ENCODE data around the gene ACKR1. TPM values are rescaled to one million over a fixed set of nuclear protein-coding genes. Genes with fewer than 3 reads are reported as not detected.

Gene ACKR1
- total RNA-seq, 1 experiment from 2014 or later, result not detected

DNA sequence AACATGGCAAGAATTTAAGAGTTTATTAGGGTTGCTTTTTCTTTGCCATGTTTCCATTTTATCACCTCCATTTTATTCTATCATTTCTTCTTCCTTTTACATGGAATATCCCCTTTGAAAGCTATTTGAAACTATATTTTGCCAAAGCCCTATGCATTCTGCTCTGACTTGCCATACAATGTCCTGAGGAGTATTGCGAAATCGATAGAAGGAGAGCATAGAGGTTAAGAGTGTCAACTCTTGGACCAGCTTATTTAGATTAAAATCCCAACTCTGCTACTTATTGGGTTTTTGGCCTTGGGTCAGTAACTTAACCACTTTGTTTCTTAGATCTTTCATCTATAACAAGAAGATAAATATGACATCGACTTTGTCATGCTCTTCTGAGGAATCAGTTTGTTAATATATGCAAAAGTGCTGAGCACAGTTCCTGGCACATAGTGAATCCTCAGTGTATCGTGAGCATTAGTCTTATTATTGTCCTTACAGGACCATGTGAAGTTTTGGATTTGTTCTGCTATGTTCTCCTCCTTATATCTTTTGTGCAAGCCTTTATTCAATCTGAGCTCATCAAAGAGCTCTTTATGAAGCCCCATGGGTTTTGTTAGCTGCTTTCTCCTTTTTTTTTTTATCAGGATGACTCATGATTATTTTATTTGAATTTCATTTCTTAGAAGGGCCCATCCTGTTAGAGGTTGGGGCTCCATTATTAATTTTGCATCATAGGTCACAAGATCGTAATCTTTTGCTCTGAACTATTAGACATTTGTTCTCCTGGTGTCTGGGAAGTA, 17.6 kb downstream of the ACKR1 start:
- H3K9ac ChIP-seq (ENCODE audit: low read length), result no peak overlapping the region
- H3K36me3 ChIP-seq (ENCODE audit: insufficient read depth, low read length), result no peaks in the 10 kb centered on the region
- H3K9me3 ChIP-seq (ENCODE audit: low read length), result no peaks in the 10 kb centered on the region
- H4K20me1 ChIP-seq (ENCODE audit: insufficient read depth, low read depth, low read length), result no peaks in the 10 kb centered on the region
- H3K4me1 ChIP-seq (ENCODE audit: low read length), result no peaks in the 10 kb centered on the region
- H3K4me2 ChIP-seq (ENCODE audit: low read depth, low read length, poor library complexity, severe bottlenecking), result no peak overlapping the region
- no peaks in the 10 kb centered on the region for H3K9me2 ChIP-seq (replicated peaks; ENCODE audit: insufficient read depth, low read length)
- no peak for DNase-seq
- H3K4me3 ChIP-seq (ENCODE audit: low read length), result no peak overlapping the region
- H3K27me3 ChIP-seq (ENCODE audit: low read length), result no peaks in the 10 kb centered on the region
- no peak overlapping the region for H2AFZ ChIP-seq (ENCODE audit: low read length)
- H3K27ac ChIP-seq (ENCODE audit: low read length), result no peak overlapping the region
- H3K79me2 ChIP-seq (ENCODE audit: low read length), result no peaks in the 10 kb centered on the region

DNA sequence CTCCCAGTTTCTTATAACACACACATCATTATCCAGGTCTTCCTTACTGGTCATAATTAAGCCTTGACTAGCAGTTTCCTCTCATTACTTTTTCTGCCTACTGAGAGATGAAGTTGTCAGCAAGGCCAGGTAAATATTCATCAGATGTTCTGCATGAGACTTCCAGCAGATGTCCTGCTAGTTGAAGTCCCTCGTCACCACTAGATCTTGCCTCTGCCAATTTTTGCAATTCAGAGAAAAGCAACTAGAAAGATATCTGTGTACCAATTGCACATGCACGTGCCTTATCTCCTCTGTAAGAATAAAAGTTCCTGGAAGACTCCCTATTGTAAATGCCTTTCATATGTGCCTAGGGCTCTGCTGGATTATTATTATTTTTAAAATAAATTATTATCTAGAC, 18.3 kb downstream of the ACKR1 start:
- no peak overlapping the region for H2AFZ ChIP-seq (ENCODE audit: low read length)
- no peaks in the 10 kb centered on the region for H3K9me3 ChIP-seq (ENCODE audit: low read length)
- no peaks in the 10 kb centered on the region for H3K27me3 ChIP-seq (ENCODE audit: low read length)
- no peaks in the 10 kb centered on the region for H3K9me2 ChIP-seq (replicated peaks; ENCODE audit: insufficient read depth, low read length)
- H3K36me3 ChIP-seq (ENCODE audit: insufficient read depth, low read length), result no peaks in the 10 kb centered on the region
- no peak for DNase-seq
- H3K4me3 ChIP-seq (ENCODE audit: low read length), result no peak overlapping the region
- no peak overlapping the region for H3K4me2 ChIP-seq (ENCODE audit: low read depth, low read length, poor library complexity, severe bottlenecking)
- H3K79me2 ChIP-seq (ENCODE audit: low read length), result no peaks in the 10 kb centered on the region
- H3K4me1 ChIP-seq (ENCODE audit: low read length), result no peaks in the 10 kb centered on the region
- no peak overlapping the region for H3K27ac ChIP-seq (ENCODE audit: low read length)
- H4K20me1 ChIP-seq (ENCODE audit: insufficient read depth, low read depth, low read length), result no peaks in the 10 kb centered on the region
- no peak overlapping the region for H3K9ac ChIP-seq (ENCODE audit: low read length)

DNA sequence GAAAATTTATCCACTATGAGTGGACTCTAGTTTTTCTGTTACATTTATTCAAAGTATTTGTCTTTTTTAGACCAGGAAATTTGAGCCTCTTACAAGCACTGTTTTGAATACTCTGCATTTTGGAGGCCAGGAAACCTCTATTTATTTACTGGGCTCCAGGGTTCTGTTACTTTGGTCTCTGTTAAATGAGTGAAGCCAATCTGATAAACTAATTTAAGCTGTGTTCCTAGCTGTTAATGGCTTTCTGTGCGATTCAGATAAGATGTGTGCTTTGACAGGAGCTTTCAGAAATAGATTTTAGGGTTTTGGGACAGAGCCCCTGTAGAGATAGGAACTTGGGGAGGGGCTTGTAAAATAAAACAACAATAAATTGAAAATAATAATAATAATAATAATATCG, 23.9 kb downstream of the ACKR1 start:
- Histone ChIP-seq H2AFZ (ENCODE audit: low read length) (no peak overlapping the region), H3K27ac (ENCODE audit: low read length) (no peak overlapping the region), H3K4me3 (ENCODE audit: low read length) (no peak overlapping the region), H3K27me3 (ENCODE audit: low read length) (no peaks in the 10 kb centered on the region), H3K79me2 (ENCODE audit: low read length) (no peaks in the 10 kb centered on the region), H3K9me2 (replicated peaks; ENCODE audit: insufficient read depth, low read length) (no peaks in the 10 kb centered on the region), H3K4me2 (ENCODE audit: low read depth, low read length, poor library complexity, severe bottlenecking) (no peak overlapping the region), H3K9ac (ENCODE audit: low read length) (no peak overlapping the region), H3K4me1 (ENCODE audit: low read length) (peaks cover 16% of the 10 kb centered on the region), H4K20me1 (ENCODE audit: insufficient read depth, low read depth, low read length) (no peaks in the 10 kb centered on the region), H3K36me3 (ENCODE audit: insufficient read depth, low read length) (no peaks in the 10 kb centered on the region), H3K9me3 (ENCODE audit: low read length) (no peaks in the 10 kb centered on the region)
- DNase-seq, result no peak

DNA sequence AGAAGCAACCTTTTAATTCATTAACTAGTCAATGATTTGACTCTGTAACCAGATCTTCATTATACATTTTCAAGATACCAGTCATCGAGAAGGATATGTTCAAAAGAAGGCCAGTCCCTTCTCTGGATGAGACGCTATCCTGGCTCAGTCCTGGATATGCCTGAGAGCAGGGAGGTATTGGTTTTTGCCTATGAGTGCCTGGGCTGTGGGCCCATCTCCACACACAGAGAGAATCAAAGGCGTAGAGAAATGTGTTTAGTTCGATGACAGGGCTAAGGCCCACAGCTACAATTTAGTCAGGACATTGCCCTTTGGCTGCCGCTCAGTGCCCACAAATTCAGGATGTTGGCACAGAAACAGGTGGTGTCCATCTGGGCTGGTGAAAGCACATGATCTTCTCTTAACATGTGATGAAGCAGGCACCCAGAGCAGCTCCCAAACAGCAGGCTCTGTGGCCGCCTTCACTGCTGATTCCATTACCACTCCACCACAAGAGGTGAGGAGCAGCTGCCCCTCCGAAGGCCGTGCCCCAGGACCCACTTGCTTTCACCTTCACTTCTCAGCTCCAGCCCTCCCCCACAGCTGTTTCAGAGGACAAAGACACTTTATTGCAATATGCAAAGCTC, 24.7 kb downstream of the ACKR1 start:
- Histone ChIP-seq H3K9me3 (ENCODE audit: low read length) (no peaks in the 10 kb centered on the region), H3K9ac (ENCODE audit: low read length) (no peak overlapping the region), H3K4me2 (ENCODE audit: low read depth, low read length, poor library complexity, severe bottlenecking) (no peak overlapping the region), H3K9me2 (replicated peaks; ENCODE audit: insufficient read depth, low read length) (no peaks in the 10 kb centered on the region), H3K36me3 (ENCODE audit: insufficient read depth, low read length) (no peaks in the 10 kb centered on the region), H2AFZ (ENCODE audit: low read length) (no peak overlapping the region; the same call in 1 of the 2 replicates), H4K20me1 (ENCODE audit: insufficient read depth, low read depth, low read length) (no peaks in the 10 kb centered on the region), H3K4me1 (ENCODE audit: low read length) (peaks cover 16% of the 10 kb centered on the region), H3K27ac (ENCODE audit: low read length) (no peak overlapping the region), H3K79me2 (ENCODE audit: low read length) (no peaks in the 10 kb centered on the region), H3K4me3 (ENCODE audit: low read length) (no peak overlapping the region), H3K27me3 (ENCODE audit: low read length) (no peaks in the 10 kb centered on the region)
- peak; percentile 38 for DNase-seq

GRCh38 chr1:159229896-159230295, 25.2 kb downstream of the ACKR1 start:
- Histone ChIP-seq H4K20me1 (ENCODE audit: insufficient read depth, low read depth, low read length) (no peaks in the 10 kb centered on the region), H2AFZ (ENCODE audit: low read length) (no peak overlapping the region; the same call in 1 of the 2 replicates), H3K9me2 (replicated peaks; ENCODE audit: insufficient read depth, low read length) (no peaks in the 10 kb centered on the region), H3K9ac (ENCODE audit: low read length) (no peak overlapping the region), H3K4me2 (ENCODE audit: low read depth, low read length, poor library complexity, severe bottlenecking) (no peak overlapping the region), H3K9me3 (ENCODE audit: low read length) (no peaks in the 10 kb centered on the region), H3K79me2 (ENCODE audit: low read length) (no peaks in the 10 kb centered on the region), H3K27ac (ENCODE audit: low read length) (no peak overlapping the region), H3K27me3 (ENCODE audit: low read length) (no peaks in the 10 kb centered on the region), H3K4me1 (ENCODE audit: low read length) (peaks cover 16% of the 10 kb centered on the region), H3K4me3 (ENCODE audit: low read length) (no peak overlapping the region), H3K36me3 (ENCODE audit: insufficient read depth, low read length) (no peaks in the 10 kb centered on the region)
- peak; percentile 1 for DNase-seq

DNA sequence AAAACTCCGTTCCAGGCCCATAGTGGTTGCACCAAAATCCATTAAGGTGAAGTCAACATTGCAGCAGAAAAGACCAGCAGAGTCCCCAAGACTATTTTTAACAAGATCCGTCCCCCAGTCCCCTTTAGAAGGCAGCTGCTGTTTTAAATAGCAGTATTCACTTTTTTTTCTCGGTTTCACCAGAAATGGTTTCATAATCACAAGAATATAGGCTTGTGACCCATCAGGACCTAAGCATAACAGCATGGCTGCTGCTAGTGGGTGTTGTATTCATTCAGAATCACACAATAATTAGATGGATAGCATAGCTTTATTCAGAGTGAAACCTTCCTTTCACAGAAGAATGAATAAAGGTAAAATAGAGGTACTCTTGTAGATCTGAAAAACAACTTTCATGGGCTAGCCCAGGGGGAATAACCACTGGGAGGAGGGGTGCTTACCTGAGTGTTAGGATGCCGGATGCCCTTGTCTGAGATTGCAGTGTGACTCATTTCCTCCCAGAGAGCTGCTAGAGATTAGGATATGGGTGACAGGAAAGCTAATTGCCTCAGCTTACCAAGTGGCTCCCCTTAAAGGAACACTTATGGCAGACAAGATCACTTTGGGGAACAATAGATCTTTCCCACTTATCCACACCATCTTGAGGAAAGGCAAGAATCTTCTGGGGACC, 35.0 kb downstream of the ACKR1 start:
- no peaks in the 10 kb centered on the region for H3K9me2 ChIP-seq (replicated peaks; ENCODE audit: insufficient read depth, low read length)
- H3K9ac ChIP-seq (ENCODE audit: low read length), result no peak overlapping the region
- no peaks in the 10 kb centered on the region for H3K36me3 ChIP-seq (ENCODE audit: insufficient read depth, low read length)
- H2AFZ ChIP-seq (ENCODE audit: low read length), result no peak overlapping the region
- H3K27ac ChIP-seq (ENCODE audit: low read length), result no peak overlapping the region
- H4K20me1 ChIP-seq (ENCODE audit: insufficient read depth, low read depth, low read length), result no peaks in the 10 kb centered on the region
- no peaks in the 10 kb centered on the region for H3K4me1 ChIP-seq (ENCODE audit: low read length)
- no peaks in the 10 kb centered on the region for H3K79me2 ChIP-seq (ENCODE audit: low read length)
- no peak for DNase-seq
- H3K4me2 ChIP-seq (ENCODE audit: low read depth, low read length, poor library complexity, severe bottlenecking), result no peak overlapping the region
- H3K4me3 ChIP-seq (ENCODE audit: low read length), result no peak overlapping the region
- no peaks in the 10 kb centered on the region for H3K9me3 ChIP-seq (ENCODE audit: low read length)
- no peaks in the 10 kb centered on the region for H3K27me3 ChIP-seq (ENCODE audit: low read length)

DNA sequence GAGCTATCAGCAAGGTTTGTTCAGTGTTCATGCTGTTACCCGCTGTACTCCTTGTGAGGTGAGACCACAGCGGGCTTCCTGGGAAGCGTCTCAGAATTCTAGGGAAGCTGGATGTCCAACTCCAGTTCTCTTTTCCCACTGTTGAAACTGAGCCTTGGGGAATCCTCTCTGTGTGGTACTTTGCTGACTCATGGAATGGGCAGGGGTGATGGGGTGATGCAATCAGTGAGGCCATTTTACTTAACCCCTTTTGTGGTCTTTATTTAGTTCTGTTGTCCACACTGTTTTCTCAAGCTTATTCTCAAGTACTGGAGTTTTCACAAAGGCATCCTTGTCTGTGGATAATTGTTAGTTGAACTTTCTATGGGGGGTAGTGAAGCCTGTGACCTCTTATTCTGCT, 42.6 kb downstream of the ACKR1 start:
- Histone ChIP-seq H3K27me3 (ENCODE audit: low read length) (no peaks in the 10 kb centered on the region), H3K4me3 (ENCODE audit: low read length) (no peak overlapping the region), H4K20me1 (ENCODE audit: insufficient read depth, low read depth, low read length) (no peaks in the 10 kb centered on the region), H3K9ac (ENCODE audit: low read length) (no peak overlapping the region), H3K4me2 (ENCODE audit: low read depth, low read length, poor library complexity, severe bottlenecking) (no peak overlapping the region), H2AFZ (ENCODE audit: low read length) (no peak overlapping the region), H3K9me3 (ENCODE audit: low read length) (no peaks in the 10 kb centered on the region), H3K4me1 (ENCODE audit: low read length) (no peaks in the 10 kb centered on the region), H3K9me2 (replicated peaks; ENCODE audit: insufficient read depth, low read length) (no peaks in the 10 kb centered on the region), H3K36me3 (ENCODE audit: insufficient read depth, low read length) (no peaks in the 10 kb centered on the region), H3K79me2 (ENCODE audit: low read length) (no peaks in the 10 kb centered on the region), H3K27ac (ENCODE audit: low read length) (no peak overlapping the region)
- no peak for DNase-seq

DNA sequence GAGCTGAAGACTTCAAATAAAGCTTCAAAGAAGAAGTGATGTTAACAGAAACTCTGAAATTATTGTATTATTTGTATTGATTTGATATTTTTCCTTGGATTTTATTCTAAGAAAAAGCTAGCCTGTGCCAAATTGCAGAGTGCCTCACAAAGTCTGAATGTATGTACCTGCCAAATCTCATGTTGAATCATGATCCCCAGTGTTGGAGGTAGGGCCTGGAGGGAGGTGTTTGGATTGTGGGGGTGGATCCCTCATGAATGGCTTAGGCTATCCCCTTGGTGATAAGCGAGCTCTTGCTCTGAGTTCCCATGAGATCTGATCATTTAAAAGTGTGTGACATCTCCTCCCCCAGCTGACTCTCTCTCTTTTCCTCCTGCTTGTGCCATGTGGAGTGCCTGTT, 43.6 kb downstream of the ACKR1 start:
- no peak overlapping the region for H3K4me2 ChIP-seq (ENCODE audit: low read depth, low read length, poor library complexity, severe bottlenecking)
- H3K36me3 ChIP-seq (ENCODE audit: insufficient read depth, low read length), result no peaks in the 10 kb centered on the region
- H3K4me3 ChIP-seq (ENCODE audit: low read length), result no peak overlapping the region
- no peaks in the 10 kb centered on the region for H3K9me3 ChIP-seq (ENCODE audit: low read length)
- no peak overlapping the region for H3K9ac ChIP-seq (ENCODE audit: low read length)
- no peaks in the 10 kb centered on the region for H3K27me3 ChIP-seq (ENCODE audit: low read length)
- no peak for DNase-seq
- H3K4me1 ChIP-seq (ENCODE audit: low read length), result no peaks in the 10 kb centered on the region
- no peak overlapping the region for H3K27ac ChIP-seq (ENCODE audit: low read length)
- H2AFZ ChIP-seq (ENCODE audit: low read length), result no peak overlapping the region
- no peaks in the 10 kb centered on the region for H3K9me2 ChIP-seq (replicated peaks; ENCODE audit: insufficient read depth, low read length)
- H4K20me1 ChIP-seq (ENCODE audit: insufficient read depth, low read depth, low read length), result no peaks in the 10 kb centered on the region
- no peaks in the 10 kb centered on the region for H3K79me2 ChIP-seq (ENCODE audit: low read length)

Data from Karpas-422 (cell line).